Measurements from ENCODE around the gene FGR. TPM values are rescaled to one million over a fixed set of nuclear protein-coding genes. Genes with fewer than 3 reads are reported as not detected.

The FGR gene
- total RNA-seq, 2 experiments from 2014 or later, result 0.30 to 1.8 TPM

GRCh38 chr1:27666791-27667254, 31.8 kb upstream of the FGR start:
- peaks cover 66% of the 10 kb centered on the region for H3K4me1 Mint-ChIP-seq
- no peak overlapping the region for H3K27ac Mint-ChIP-seq
- H3K36me3 Mint-ChIP-seq, result peaks cover 56% of the 10 kb centered on the region
- no peaks in the 10 kb centered on the region for H3K9me3 Mint-ChIP-seq (ENCODE audit: low read depth)
- ATAC-seq (no peak), DNase-seq (no peak)
- H3K27me3 Mint-ChIP-seq, result no peaks in the 10 kb centered on the region
- CTCF ChIA-PET, result interaction anchor here (1.5 to 13.0 kb wide), 2 partner anchors 52 to 110 kb away, joined by 6 to 536 read pairs; partner anchors contain the start of gene AHDC1
- H3K4me3 Mint-ChIP-seq, result no peak overlapping the region

DNA sequence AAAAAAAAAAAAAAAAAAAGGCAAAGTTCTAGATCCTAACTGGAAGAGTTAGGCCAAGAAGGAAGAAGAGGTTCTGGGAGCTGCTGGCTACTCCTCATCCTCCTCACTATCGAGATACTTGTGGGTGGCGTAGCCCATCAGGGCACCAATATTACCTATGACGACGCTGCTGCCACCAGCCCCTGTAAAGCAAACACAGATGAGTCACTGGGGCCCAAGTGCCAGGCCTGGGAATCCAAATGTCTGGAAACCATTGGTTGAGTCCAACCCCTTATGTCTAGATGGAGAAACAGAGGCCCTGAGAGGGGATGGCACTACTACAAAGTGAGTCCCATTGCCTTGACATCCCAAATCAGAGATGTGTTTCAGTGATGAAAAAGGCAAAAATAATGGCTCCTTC, 31.3 kb upstream of the FGR start:
- ATAC-seq (no peak), DNase-seq (no peak)
- Mint-ChIP-seq H3K27me3 (no peaks in the 10 kb centered on the region), H3K4me1 (peaks cover 71% of the 10 kb centered on the region), H3K36me3 (peaks cover 52% of the 10 kb centered on the region), H3K9me3 (ENCODE audit: low read depth) (no peaks in the 10 kb centered on the region), H3K27ac (no peak overlapping the region), H3K4me3 (no peak overlapping the region)
- CTCF ChIA-PET, result interaction anchor here (1.5 to 13.0 kb wide), 2 partner anchors 51 to 110 kb away, joined by 6 to 536 read pairs; partner anchors contain the start of gene AHDC1

- Mint-ChIP-seq H3K4me3 (no peak overlapping the region), H3K27ac (peak overlapping the region; percentile 44), H3K27me3 (no peaks in the 10 kb centered on the region), H3K9me3 (ENCODE audit: low read depth) (no peaks in the 10 kb centered on the region), H3K36me3 (peaks cover 40% of the 10 kb centered on the region), H3K4me1 (peaks cover 73% of the 10 kb centered on the region)
- DNase-seq, result no peak
- CTCF ChIA-PET, result interaction anchor here (0.7 to 13.0 kb wide), 4 partner anchors 26 to 109 kb away, joined by 3 to 536 read pairs (median 4); partner anchors contain the start of gene AHDC1
- no peak for ATAC-seq
These were observed 30.1 kb upstream of the FGR start for GRCh38 chr1:27665016-27665651.

DNA sequence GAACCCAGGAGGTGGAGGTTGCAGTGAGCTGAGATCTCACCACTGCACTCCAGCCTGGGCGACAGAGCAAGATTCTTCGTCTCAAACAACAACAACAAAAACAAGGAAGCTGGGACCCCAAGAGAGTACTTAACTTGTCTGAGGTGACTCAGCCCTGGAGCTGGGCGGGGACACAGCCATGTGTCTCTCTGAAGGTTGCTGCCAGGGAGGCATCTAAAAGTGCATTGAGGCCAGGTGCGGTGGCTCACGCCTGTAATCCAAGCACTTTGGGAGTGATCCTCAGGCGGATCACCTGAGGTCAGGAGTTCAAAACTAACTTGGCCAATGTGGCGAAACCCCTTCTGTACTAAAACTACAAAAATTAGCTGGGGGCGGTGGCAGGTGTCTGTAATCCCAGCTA, 29.3 kb upstream of the FGR start:
- H3K27ac Mint-ChIP-seq, result peak overlapping the region; percentile 45
- CTCF ChIA-PET, result interaction anchor here (0.9 to 13.0 kb wide), 4 partner anchors 21 to 148 kb away, joined by 3 to 536 read pairs (median 3); partner anchors contain the start of gene AHDC1
- H3K27me3 Mint-ChIP-seq, result no peaks in the 10 kb centered on the region
- no peaks in the 10 kb centered on the region for H3K9me3 Mint-ChIP-seq (ENCODE audit: low read depth)
- H3K36me3 Mint-ChIP-seq, result peaks cover 33% of the 10 kb centered on the region
- DNase-seq (no peak), ATAC-seq (no peak)
- H3K4me1 Mint-ChIP-seq, result peaks cover 70% of the 10 kb centered on the region
- no peak overlapping the region for H3K4me3 Mint-ChIP-seq

GRCh38 chr1:27662707-27663393, 27.9 kb upstream of the FGR start:
- Mint-ChIP-seq H3K36me3 (peaks cover 22% of the 10 kb centered on the region), H3K4me1 (peaks cover 72% of the 10 kb centered on the region), H3K27me3 (no peaks in the 10 kb centered on the region), H3K4me3 (peak overlapping the region; percentile 68), H3K27ac (peak overlapping the region; percentile 100), H3K9me3 (ENCODE audit: low read depth) (no peaks in the 10 kb centered on the region)
- ATAC-seq, result peak; percentile 80
- DNase-seq, result peak; percentile 93
- CTCF ChIA-PET, result interaction anchor here (0.6 to 13.0 kb wide), 41 partner anchors 9 to 588 kb away, joined by 3 to 536 read pairs (median 5); partner anchors contain the start of genes AHDC1, FAM76A, GPR3 and IFI6

DNA sequence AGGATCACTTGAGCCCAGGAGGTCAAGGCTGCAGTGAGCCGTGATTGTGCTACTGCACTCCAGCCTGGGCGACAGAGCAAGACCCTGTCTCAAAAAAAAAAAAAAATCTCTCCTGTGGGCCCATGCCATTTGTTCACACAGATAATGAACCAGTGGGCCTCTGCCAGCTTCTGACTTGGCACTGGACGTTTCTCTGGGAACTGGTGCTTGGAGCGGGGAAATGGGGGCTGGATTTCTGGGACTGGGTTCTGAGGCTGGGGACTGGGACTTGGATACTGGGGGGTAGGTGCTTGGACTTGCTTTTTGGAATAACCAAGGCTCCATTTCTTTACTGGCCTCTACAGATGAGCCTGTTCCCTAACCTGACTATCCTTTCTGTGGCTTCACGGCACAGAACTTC, 27.3 kb upstream of the FGR start:
- Mint-ChIP-seq H3K4me3 (peak overlapping the region; percentile 68), H3K4me1 (peaks cover 68% of the 10 kb centered on the region)
- ATAC-seq, result no peak

DNA sequence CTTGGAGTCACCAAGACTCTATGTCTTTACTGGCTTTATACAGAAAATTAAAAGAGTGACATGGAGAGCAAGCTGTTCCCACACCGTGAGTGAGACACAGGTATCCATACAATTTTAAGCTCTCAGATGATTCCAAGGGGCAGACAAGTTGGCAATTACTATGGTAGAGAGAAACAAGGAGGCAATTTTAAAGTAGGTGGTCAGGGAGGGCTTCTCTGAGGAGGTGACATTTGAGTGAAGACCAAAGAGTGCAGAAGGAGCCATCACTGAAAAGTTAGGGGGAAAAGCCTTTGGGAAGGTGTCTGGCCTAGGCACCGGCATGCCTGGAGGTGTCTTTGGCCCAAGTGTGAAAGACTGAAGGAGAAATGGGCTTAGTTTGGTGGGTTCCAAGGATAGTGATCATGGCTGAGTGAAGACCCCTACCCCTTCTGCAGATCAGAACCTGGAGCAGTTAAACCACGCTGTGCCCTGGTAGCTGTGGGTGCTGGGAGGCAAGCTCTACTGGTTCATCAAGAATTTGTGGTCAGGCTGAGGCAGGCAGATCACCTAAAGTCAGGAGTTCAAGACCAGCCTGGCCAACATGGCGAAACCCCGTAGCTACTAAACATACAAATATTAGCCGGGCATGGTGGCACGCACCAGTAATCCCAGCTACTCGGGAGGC, 26.6 kb upstream of the FGR start:
- H3K36me3 Mint-ChIP-seq, result peaks cover 13% of the 10 kb centered on the region
- peak overlapping the region; percentile 100 for H3K27ac Mint-ChIP-seq
- CTCF ChIA-PET, result interaction anchor here (0.6 to 13.0 kb wide), 14 partner anchors 8 to 365 kb away, joined by 3 to 536 read pairs (median 10); partner anchors contain the start of genes AHDC1, FAM76A and IFI6
- H3K4me3 Mint-ChIP-seq, result no peak overlapping the region
- no peaks in the 10 kb centered on the region for H3K27me3 Mint-ChIP-seq
- no peak for DNase-seq
- no peaks in the 10 kb centered on the region for H3K9me3 Mint-ChIP-seq (ENCODE audit: low read depth)
- peaks cover 65% of the 10 kb centered on the region for H3K4me1 Mint-ChIP-seq
- no peak for ATAC-seq

More for the DNA sequence above, 27.3 kb upstream of the FGR start:
- no peak for DNase-seq
- peaks cover 18% of the 10 kb centered on the region for H3K36me3 Mint-ChIP-seq
- peak overlapping the region; percentile 100 for H3K27ac Mint-ChIP-seq
- CTCF ChIA-PET, result interaction anchor here (0.6 to 13.0 kb wide), 32 partner anchors 9 to 587 kb away, joined by 3 to 536 read pairs (median 5); partner anchors contain the start of genes AHDC1, FAM76A, GPR3 and IFI6
- H3K27me3 Mint-ChIP-seq, result no peaks in the 10 kb centered on the region
- no peaks in the 10 kb centered on the region for H3K9me3 Mint-ChIP-seq (ENCODE audit: low read depth)

DNA sequence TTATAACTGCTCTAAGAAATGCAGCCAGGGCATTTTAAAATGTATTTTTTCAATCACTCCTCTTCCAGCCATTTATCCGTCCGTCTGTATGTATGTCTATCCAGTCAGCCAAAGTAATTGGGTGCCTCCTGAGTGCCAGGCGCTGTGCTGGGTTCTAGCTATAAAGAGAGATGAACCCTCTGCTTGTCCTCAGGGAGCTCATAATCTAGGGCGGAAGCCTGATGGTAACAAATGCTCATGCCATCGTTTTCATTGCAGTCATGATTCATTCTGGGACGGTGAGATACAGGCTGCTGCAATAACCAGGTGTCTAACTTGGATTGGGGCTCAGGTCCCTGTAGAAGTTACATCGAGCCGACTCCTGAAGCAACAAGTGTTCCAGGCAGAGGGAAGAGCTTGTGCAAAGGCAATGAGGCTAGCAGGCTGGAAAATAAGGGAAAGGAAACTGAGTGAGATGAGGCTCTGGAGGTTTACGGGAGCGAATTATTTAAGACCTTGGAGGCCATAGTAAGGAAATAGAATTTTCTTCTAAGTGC, 25.4 kb upstream of the FGR start:
- Mint-ChIP-seq H3K4me1 (peaks cover 56% of the 10 kb centered on the region), H3K27me3 (no peaks in the 10 kb centered on the region), H3K36me3 (peaks cover 4% of the 10 kb centered on the region), H3K9me3 (ENCODE audit: low read depth) (no peaks in the 10 kb centered on the region), H3K4me3 (peak overlapping the region; percentile 75), H3K27ac (peak overlapping the region; percentile 100)
- no peak for ATAC-seq
- no peak for DNase-seq
- CTCF ChIA-PET, result interaction anchor here (0.6 to 13.0 kb wide), 6 partner anchors 9 to 103 kb away, joined by 3 to 536 read pairs (median 6); partner anchors contain the start of genes AHDC1 and IFI6

DNA sequence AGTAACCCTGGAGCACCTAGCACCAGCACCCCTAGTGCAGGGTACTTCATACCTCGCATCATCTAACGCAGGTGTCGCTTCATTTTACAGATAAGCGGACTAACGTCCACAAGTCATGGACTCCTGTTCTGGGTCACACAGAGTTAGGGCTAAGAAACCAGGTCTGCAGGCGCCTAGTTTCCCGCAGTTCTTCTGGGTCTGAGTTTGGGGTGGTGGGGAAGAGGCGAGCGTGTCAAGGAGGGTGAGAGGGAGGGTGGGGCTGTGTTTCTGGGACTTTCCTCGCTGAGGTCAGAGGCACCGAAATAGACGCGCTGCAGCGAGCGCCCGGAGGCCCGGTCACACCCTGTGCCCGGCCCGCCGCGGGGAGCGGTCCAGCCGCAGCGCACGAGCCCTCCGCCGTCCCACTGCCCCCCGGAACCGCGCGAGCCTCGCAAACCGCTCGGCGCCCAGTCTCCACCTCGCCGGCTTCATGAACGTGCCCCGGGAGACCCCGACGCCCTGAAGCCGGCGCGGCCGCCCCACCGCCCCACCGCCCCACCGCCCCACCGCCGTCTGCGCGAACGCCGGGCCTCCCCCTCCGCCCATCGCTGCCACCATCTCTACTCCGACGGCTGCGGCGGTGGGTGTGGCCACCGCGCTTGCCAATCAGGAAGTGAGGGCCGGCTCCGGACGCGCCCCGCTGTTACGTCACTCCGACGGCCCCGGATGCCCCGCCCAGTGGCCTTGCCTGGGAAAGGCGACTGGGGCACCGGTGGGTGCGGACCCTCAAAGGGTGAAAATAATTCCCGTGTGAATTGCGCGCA, 24.7 kb upstream of the FGR start:
- H3K9me3 Mint-ChIP-seq (ENCODE audit: low read depth), result no peaks in the 10 kb centered on the region
- no peaks in the 10 kb centered on the region for H3K36me3 Mint-ChIP-seq
- ATAC-seq (peak; percentile 73), DNase-seq (peak; percentile 95)
- H3K4me1 Mint-ChIP-seq, result peaks cover 51% of the 10 kb centered on the region
- no peaks in the 10 kb centered on the region for H3K27me3 Mint-ChIP-seq
- H3K27ac Mint-ChIP-seq, result peak overlapping the region; percentile 100
- H3K4me3 Mint-ChIP-seq, result peak overlapping the region; percentile 75
- CTCF ChIA-PET, result interaction anchor here (0.8 to 13.0 kb wide), 11 partner anchors 10 to 102 kb away, joined by 3 to 536 read pairs (median 4); partner anchors contain the start of gene AHDC1

DNA sequence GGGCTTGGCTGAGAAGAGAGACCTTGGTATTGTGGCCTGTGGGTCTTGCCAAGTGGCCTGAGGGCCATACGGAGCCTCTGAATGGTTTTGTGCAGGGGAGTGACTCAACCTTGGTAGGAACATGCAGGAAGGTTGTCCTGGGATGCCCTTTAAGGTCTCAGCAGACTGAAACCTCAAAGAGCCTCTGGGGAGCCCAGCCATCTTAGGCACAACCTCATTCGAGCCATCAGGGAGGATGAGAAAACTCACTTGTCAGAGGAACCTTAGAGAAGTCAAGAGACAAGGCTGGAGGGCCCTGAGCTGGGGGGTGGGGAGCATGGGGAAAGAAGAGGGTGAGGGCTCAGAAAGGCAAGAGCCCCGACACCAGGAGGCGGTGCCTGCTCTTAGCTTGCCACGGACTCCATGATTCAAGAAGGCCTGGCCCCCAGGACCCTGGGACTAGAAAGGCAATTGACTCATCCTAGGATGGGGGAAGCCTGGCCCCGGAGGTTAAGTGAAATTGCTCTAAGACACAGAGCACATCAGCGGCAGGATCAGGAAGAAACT, 24.0 kb upstream of the FGR start:
- Mint-ChIP-seq H3K27me3 (no peaks in the 10 kb centered on the region), H3K27ac (peak overlapping the region; percentile 100), H3K36me3 (no peaks in the 10 kb centered on the region), H3K9me3 (ENCODE audit: low read depth) (no peaks in the 10 kb centered on the region), H3K4me1 (peaks cover 47% of the 10 kb centered on the region), H3K4me3 (peak overlapping the region; percentile 75)
- CTCF ChIA-PET, result interaction anchor here (0.8 to 1.5 kb wide), 8 partner anchors 10 to 54 kb away, joined by 3 to 6 read pairs (median 4); no protein-coding TSS in a partner anchor
- peak; percentile 7 for ATAC-seq
- peak; percentile 61 for DNase-seq

DNA sequence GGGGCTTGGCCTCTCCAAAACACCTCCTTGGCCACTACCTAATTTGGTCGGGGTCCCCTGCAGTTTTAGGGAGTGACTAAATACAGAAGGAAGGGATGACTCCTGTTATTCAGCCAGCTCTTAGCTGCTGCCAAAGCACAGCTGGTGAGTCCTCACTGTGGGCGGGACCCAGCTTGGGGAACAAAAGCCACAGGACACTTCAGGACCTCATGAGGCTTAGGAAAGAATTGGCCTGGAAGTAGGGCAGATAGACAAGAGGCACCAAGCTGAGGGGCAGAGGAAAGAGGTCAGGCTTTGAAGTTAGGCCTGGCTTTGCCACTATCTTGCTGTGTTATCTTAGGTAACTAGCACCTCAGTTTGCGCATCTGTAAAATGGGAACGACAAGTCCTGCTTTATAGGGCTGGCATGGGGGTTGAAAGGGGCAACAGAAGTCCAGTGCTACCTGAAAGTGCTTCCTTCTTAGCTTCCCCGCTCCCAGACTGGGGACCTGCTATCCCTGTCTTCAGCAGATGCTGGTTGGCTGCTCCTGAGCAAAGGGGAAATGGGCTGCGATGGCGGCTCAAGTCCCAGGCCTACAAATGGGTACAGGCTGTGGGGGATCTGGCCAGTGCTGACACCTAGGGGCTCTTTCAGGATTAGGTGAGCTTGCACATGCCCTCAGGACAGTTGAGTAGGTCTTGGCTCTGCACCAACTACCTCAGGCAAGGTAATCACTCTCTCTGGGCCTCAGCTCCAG, 21.3 kb upstream of the FGR start:
- H3K9me3 Mint-ChIP-seq (ENCODE audit: low read depth), result no peaks in the 10 kb centered on the region
- no peak overlapping the region for H3K27ac Mint-ChIP-seq
- H3K4me3 Mint-ChIP-seq, result no peak overlapping the region
- no peaks in the 10 kb centered on the region for H3K36me3 Mint-ChIP-seq
- H3K27me3 Mint-ChIP-seq, result no peaks in the 10 kb centered on the region
- DNase-seq (no peak), ATAC-seq (no peak)
- CTCF ChIA-PET, result interaction anchor here (0.9 to 2.7 kb wide), 9 partner anchors 9 to 355 kb away, joined by 3 to 10 read pairs (median 6); no protein-coding TSS in a partner anchor
- peaks cover 27% of the 10 kb centered on the region for H3K4me1 Mint-ChIP-seq
